ENCODE measurements around the gene SORCS1. TPM values are rescaled to one million over a fixed set of nuclear protein-coding genes. Genes with fewer than 3 reads are reported as not detected.

Gene SORCS1
- 1 to 10 TPM in 3 of 4 donors, under 1 TPM in 1; 0.40 to 5.1 (median 2.5) TPM for total RNA-seq

- 18% methylated on average over 72 of the region's 105 CpGs; no CpG with 5 or more reads in 1 of the 2 donors for WGBS, 2 donors (ENCODE audit: low coverage in 1 of 2)
- Histone ChIP-seq H3K4me3 (peak within 1 kb of the TSS; percentile 37 to 59 (median 45)), H3K36me3 (no peaks in the 10 kb centered on the region), H3K4me1 (peaks cover 0 to 2% (median 0%) of the 10 kb centered on the region in 4 donors), H3K27ac (peak within 1 kb of the TSS; percentile 28 to 66 (median 42)), H3K27me3 (peaks cover 64% of the 10 kb centered on the region), H3K9me3 (no peaks in the 10 kb centered on the region)
- in situ Hi-C loops (cut with MboI; ENCODE audit: low pct_ligation_motif_present in 1 of 4, low pct_unique_long_range_greater_than_20kb in 1 of 4, low sequenced_read_pairs in 3 of 4) (no loop called here), intact Hi-C loops (cut with DNase I; ENCODE audit: low total_unique reads) (no loop called here)
- DNase-seq = peak; percentile 16
- TF ChIP-seq POLR2A (IDR thresholded peaks at IDR 0.05) (no peak), POLR2AphosphoS5 (IDR thresholded peaks at IDR 0.05) (no peak), CTCF (IDR thresholded peaks at IDR 0.05) (no peak), EP300 (IDR thresholded peaks at IDR 0.05; ENCODE audit: low read depth) (no peak)
These were observed at the start of gene SORCS1 for GRCh38 chr10:107163881-107164861. SORCS1 (minus strand) TSS chr10:107164706.

- H3K36me3 ChIP-seq = no peaks in the 10 kb centered on the region
- DNase-seq = no peak
- intact Hi-C loops (cut with DNase I; ENCODE audit: low total_unique reads) (no loop called here), in situ Hi-C loops (cut with MboI; ENCODE audit: low pct_ligation_motif_present in 1 of 4, low pct_unique_long_range_greater_than_20kb in 1 of 4, low sequenced_read_pairs in 3 of 4) (no loop called here)
- no peak for TF ChIP-seq POLR2AphosphoS5 (IDR thresholded peaks at IDR 0.05)
- TF ChIP-seq CTCF (IDR thresholded peaks at IDR 0.05) = no peak
- TF ChIP-seq POLR2A (IDR thresholded peaks at IDR 0.05) = no peak
- TF ChIP-seq EP300 (IDR thresholded peaks at IDR 0.05; ENCODE audit: low read depth) = no peak
- H3K9me3 ChIP-seq = no peaks in the 10 kb centered on the region
- H3K27ac ChIP-seq = no peak overlapping the region
- H3K4me3 ChIP-seq = no peak overlapping the region
- H3K4me1 ChIP-seq = no peaks in the 10 kb centered on the region
- no peaks in the 10 kb centered on the region for H3K27me3 ChIP-seq
- 93% methylated on average over 2 of the region's 2 CpGs; no CpG with 5 or more reads in 1 of the 2 donors for WGBS, 2 donors (ENCODE audit: low coverage in 1 of 2)
These were observed 49.8 kb upstream of the SORCS1 start for GRCh38 chr10:107214261-107214660.

- WGBS, 2 donors (ENCODE audit: low coverage in 1 of 2) = 89% methylated on average over 7 of the region's 8 CpGs; no CpG with 5 or more reads in 1 of the 2 donors
- intact Hi-C loops (cut with DNase I; ENCODE audit: low total_unique reads) = no loop called here
These were observed 49.4 kb upstream of the SORCS1 start for GRCh38 chr10:107213861-107214260.

More at GRCh38 chr10:107213861-107214260, 49.4 kb upstream of the SORCS1 start:
- H3K36me3 ChIP-seq = no peaks in the 10 kb centered on the region
- no peak for DNase-seq
- H3K4me3 ChIP-seq = no peak overlapping the region
- TF ChIP-seq CTCF (IDR thresholded peaks at IDR 0.05) (no peak), POLR2AphosphoS5 (IDR thresholded peaks at IDR 0.05) (no peak), EP300 (IDR thresholded peaks at IDR 0.05; ENCODE audit: low read depth) (no peak)
- H3K4me1 ChIP-seq = no peaks in the 10 kb centered on the region
- H3K9me3 ChIP-seq = no peaks in the 10 kb centered on the region
- H3K27me3 ChIP-seq = no peaks in the 10 kb centered on the region
- in situ Hi-C loops (cut with MboI; ENCODE audit: low pct_ligation_motif_present in 1 of 4, low pct_unique_long_range_greater_than_20kb in 1 of 4, low sequenced_read_pairs in 3 of 4) = no loop called here
- no peak overlapping the region for H3K27ac ChIP-seq
